ENCODE measurements around the gene MDM1. TPM values are rescaled to one million over a fixed set of nuclear protein-coding genes. Genes with fewer than 3 reads are reported as not detected.

MDM1 gene
- polyA plus RNA-seq, 2 donors: 4.8 to 8.2 TPM

- H3K4me1 ChIP-seq (ENCODE audit: control insufficient read depth in 2 of 2, insufficient read depth in 2 of 2, low read length in 1 of 2): no peaks in the 10 kb centered on the region
- no peaks in the 10 kb centered on the region for H3K36me3 ChIP-seq (ENCODE audit: control insufficient read depth in 2 of 2, insufficient read depth in 2 of 2, low read length in 1 of 2)
- no peak overlapping the region for H3K4me3 ChIP-seq (ENCODE audit: low read depth in 1 of 2, low read length in 2 of 2)
- 80 to 87% methylated on average over 6 of the region's 6 CpGs for WGBS, 2 donors
- no peak overlapping the region for H3K27ac ChIP-seq (ENCODE audit: low read depth in 2 of 2, low read length in 1 of 2)
- no peaks in the 10 kb centered on the region for H3K9me3 ChIP-seq (ENCODE audit: control insufficient read depth in 2 of 2, insufficient read depth in 1 of 2, low read depth in 1 of 2, low read length in 1 of 2)
- H3K27me3 ChIP-seq (ENCODE audit: control insufficient read depth in 1 of 2, insufficient read depth in 2 of 2, low read length in 2 of 2): no peaks in the 10 kb centered on the region
Observed at GRCh38 chr12:68267892-68268396, 64.2 kb downstream of the MDM1 start.

DNA sequence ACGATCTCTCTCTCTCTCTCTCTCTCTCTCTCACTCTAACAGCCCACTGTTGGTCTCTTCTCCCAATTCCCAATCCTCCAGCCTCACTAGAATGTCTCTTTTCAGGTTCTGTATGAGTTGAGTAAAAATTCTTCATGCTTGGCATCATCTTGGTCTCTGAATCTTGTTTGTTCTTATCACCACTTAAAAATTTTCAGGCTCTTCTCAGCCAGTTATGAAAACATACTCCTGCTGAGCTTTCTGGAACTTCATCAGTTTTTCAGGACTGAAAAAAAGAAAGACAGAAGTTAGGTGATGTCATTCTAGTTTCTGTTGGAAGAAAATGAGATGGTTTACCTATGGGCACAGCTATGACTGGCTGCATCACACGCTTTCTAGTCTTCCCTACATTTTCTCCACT is 67.3 kb downstream of the MDM1 start:
- Histone ChIP-seq H3K4me1 (ENCODE audit: control insufficient read depth in 2 of 2, insufficient read depth in 2 of 2, low read length in 1 of 2) (no peaks in the 10 kb centered on the region), H3K36me3 (ENCODE audit: control insufficient read depth in 2 of 2, insufficient read depth in 2 of 2, low read length in 1 of 2) (no peaks in the 10 kb centered on the region), H3K27me3 (ENCODE audit: control insufficient read depth in 1 of 2, insufficient read depth in 2 of 2, low read length in 2 of 2) (no peaks in the 10 kb centered on the region), H3K4me3 (ENCODE audit: low read depth in 1 of 2, low read length in 2 of 2) (no peak overlapping the region), H3K27ac (ENCODE audit: low read depth in 2 of 2, low read length in 1 of 2) (no peak overlapping the region), H3K9me3 (ENCODE audit: control insufficient read depth in 2 of 2, insufficient read depth in 1 of 2, low read depth in 1 of 2, low read length in 1 of 2) (no peaks in the 10 kb centered on the region)
- WGBS, 2 donors: 87 to 90% methylated on average over 2 of the region's 2 CpGs

- Histone ChIP-seq H3K9me3 (ENCODE audit: control insufficient read depth in 2 of 2, insufficient read depth in 1 of 2, low read depth in 1 of 2, low read length in 1 of 2) (no peaks in the 10 kb centered on the region), H3K36me3 (ENCODE audit: control insufficient read depth in 2 of 2, insufficient read depth in 2 of 2, low read length in 1 of 2) (no peaks in the 10 kb centered on the region)
- 91 to 92% methylated on average over 7 of the region's 7 CpGs for WGBS, 2 donors
Observed at GRCh38 chr12:68264158-68264855, 67.9 kb downstream of the MDM1 start.

DNA sequence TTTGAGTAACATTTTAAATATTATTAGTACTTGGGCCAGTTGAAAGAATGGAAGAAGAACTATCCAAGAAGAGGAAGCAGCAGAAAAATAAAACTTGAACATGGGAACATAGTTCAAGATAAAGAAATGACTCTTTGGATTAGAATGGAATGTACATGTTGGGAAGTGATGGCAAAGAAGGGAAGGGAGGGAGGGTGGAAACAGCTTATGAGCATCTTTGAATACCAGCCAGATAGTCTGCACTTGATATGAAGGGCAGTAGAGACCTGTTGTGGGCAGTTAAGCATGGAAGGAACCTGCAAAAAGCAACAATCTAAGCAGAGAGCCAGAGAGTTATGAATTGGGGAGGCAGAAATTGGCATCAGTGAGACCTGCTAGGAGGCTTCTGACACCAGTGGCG is 68.8 kb downstream of the MDM1 start:
- Histone ChIP-seq H3K4me1 (ENCODE audit: control insufficient read depth in 2 of 2, insufficient read depth in 2 of 2, low read length in 1 of 2) (no peaks in the 10 kb centered on the region), H3K4me3 (ENCODE audit: low read depth in 1 of 2, low read length in 2 of 2) (no peak overlapping the region), H3K27ac (ENCODE audit: low read depth in 2 of 2, low read length in 1 of 2) (no peak overlapping the region), H3K36me3 (ENCODE audit: control insufficient read depth in 2 of 2, insufficient read depth in 2 of 2, low read length in 1 of 2) (no peaks in the 10 kb centered on the region), H3K9me3 (ENCODE audit: control insufficient read depth in 2 of 2, insufficient read depth in 1 of 2, low read depth in 1 of 2, low read length in 1 of 2) (no peaks in the 10 kb centered on the region), H3K27me3 (ENCODE audit: control insufficient read depth in 1 of 2, insufficient read depth in 2 of 2, low read length in 2 of 2) (no peaks in the 10 kb centered on the region)
- 88 to 95% methylated on average over 1 of the region's 1 CpG for WGBS, 2 donors

More at GRCh38 chr12:68264158-68264855, 67.9 kb downstream of the MDM1 start:
- H3K27me3 ChIP-seq (ENCODE audit: control insufficient read depth in 1 of 2, insufficient read depth in 2 of 2, low read length in 2 of 2): no peaks in the 10 kb centered on the region
- no peaks in the 10 kb centered on the region for H3K4me1 ChIP-seq (ENCODE audit: control insufficient read depth in 2 of 2, insufficient read depth in 2 of 2, low read length in 1 of 2)
- H3K27ac ChIP-seq (ENCODE audit: low read depth in 2 of 2, low read length in 1 of 2): no peak overlapping the region
- H3K4me3 ChIP-seq (ENCODE audit: low read depth in 1 of 2, low read length in 2 of 2): no peak overlapping the region

DNA sequence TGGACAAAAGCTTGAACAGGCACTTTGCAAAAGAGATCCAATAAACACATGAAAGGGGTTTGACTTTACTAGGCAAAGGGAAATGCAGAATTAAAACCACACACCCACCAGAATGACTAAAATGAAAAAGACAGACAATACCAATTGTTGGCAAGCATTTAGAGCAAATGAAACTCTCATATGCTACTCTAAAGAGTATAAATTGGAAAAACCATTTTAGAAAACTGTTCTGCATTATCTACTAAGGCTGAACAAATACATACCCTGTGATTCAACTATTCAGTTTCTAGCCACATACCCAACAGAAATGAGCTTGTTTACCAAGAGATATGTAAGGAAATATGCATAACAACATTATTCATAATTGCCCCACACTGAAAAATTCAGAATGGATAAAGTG is 70.3 kb downstream of the MDM1 start:
- no peak overlapping the region for H3K27ac ChIP-seq (ENCODE audit: low read depth in 2 of 2, low read length in 1 of 2)
- no peak overlapping the region for H3K4me3 ChIP-seq (ENCODE audit: low read depth in 1 of 2, low read length in 2 of 2)
- H3K36me3 ChIP-seq (ENCODE audit: control insufficient read depth in 2 of 2, insufficient read depth in 2 of 2, low read length in 1 of 2): no peaks in the 10 kb centered on the region
- H3K4me1 ChIP-seq (ENCODE audit: control insufficient read depth in 2 of 2, insufficient read depth in 2 of 2, low read length in 1 of 2): no peaks in the 10 kb centered on the region
- no peaks in the 10 kb centered on the region for H3K27me3 ChIP-seq (ENCODE audit: control insufficient read depth in 1 of 2, insufficient read depth in 2 of 2, low read length in 2 of 2)
- no peaks in the 10 kb centered on the region for H3K9me3 ChIP-seq (ENCODE audit: control insufficient read depth in 2 of 2, insufficient read depth in 1 of 2, low read depth in 1 of 2, low read length in 1 of 2)

GRCh38 chr12:68260153-68260552 is 72.0 kb downstream of the MDM1 start:
- H3K4me1 ChIP-seq (ENCODE audit: control insufficient read depth in 2 of 2, insufficient read depth in 2 of 2, low read length in 1 of 2): no peaks in the 10 kb centered on the region
- H3K4me3 ChIP-seq (ENCODE audit: low read depth in 1 of 2, low read length in 2 of 2): no peak overlapping the region
- no peaks in the 10 kb centered on the region for H3K27me3 ChIP-seq (ENCODE audit: control insufficient read depth in 1 of 2, insufficient read depth in 2 of 2, low read length in 2 of 2)
- no peak overlapping the region for H3K27ac ChIP-seq (ENCODE audit: low read depth in 2 of 2, low read length in 1 of 2)
- no peaks in the 10 kb centered on the region for H3K9me3 ChIP-seq (ENCODE audit: control insufficient read depth in 2 of 2, insufficient read depth in 1 of 2, low read depth in 1 of 2, low read length in 1 of 2)
- H3K36me3 ChIP-seq (ENCODE audit: control insufficient read depth in 2 of 2, insufficient read depth in 2 of 2, low read length in 1 of 2): no peaks in the 10 kb centered on the region
- WGBS, 2 donors: 74 to 79% methylated on average over 3 of the region's 3 CpGs

DNA sequence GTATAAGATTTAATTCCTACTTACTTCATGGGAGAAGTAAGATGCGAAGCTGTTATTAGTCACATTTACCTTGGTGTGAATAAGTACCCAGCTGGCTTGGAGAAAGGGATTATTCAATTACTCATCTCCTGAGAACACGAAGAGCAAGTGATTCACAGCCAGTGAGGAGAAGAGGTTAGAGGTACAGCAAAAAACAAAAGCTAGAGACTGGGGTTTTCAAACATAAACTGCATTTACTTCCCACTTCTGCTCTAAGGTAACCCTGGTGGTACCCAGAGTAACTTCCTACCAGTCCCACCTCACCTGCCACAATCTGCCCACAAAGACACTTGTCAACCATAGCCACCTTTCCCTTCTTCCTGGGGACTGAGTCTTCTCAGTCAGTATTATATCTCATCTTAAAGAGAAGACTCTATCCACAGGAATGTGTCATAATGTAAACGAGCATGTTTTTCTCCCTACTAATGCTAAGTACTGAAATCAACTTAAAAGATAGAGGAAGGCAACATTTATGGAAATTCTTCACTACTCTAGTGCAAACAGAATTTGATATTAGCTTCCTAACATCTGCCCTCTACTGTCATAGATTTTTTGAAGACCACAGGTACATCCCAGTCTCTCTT is 72.7 kb downstream of the MDM1 start:
- peak overlapping the region; percentile 66 to 79 for H3K27ac ChIP-seq (ENCODE audit: low read depth in 2 of 2, low read length in 1 of 2)
- no peaks in the 10 kb centered on the region for H3K9me3 ChIP-seq (ENCODE audit: control insufficient read depth in 2 of 2, insufficient read depth in 1 of 2, low read depth in 1 of 2, low read length in 1 of 2)
- no peak overlapping the region for H3K4me3 ChIP-seq (ENCODE audit: low read depth in 1 of 2, low read length in 2 of 2)
- WGBS, 2 donors: 45 to 46% methylated on average over 3 of the region's 3 CpGs
- no peaks in the 10 kb centered on the region for H3K27me3 ChIP-seq (ENCODE audit: control insufficient read depth in 1 of 2, insufficient read depth in 2 of 2, low read length in 2 of 2)
- no peaks in the 10 kb centered on the region for H3K36me3 ChIP-seq (ENCODE audit: control insufficient read depth in 2 of 2, insufficient read depth in 2 of 2, low read length in 1 of 2)
- H3K4me1 ChIP-seq (ENCODE audit: control insufficient read depth in 2 of 2, insufficient read depth in 2 of 2, low read length in 1 of 2): no peaks in the 10 kb centered on the region

- WGBS, 2 donors: 88 to 89% methylated on average over 7 of the region's 7 CpGs
- no peak within 1 kb of the TSS for H3K27ac ChIP-seq (ENCODE audit: low read depth in 2 of 2, low read length in 1 of 2)
Observed at GRCh38 chr12:68253504-68253903, 78.7 kb downstream of the MDM1 start, which contains the start of gene IL22. Gene IL22 (minus strand): TSS chr12:68253604. CDS start chr12:68253448, 156 bp downstream.

GRCh38 chr12:68252077-68252476 is 80.1 kb downstream of the MDM1 start:
- Histone ChIP-seq H3K27me3 (ENCODE audit: control insufficient read depth in 1 of 2, insufficient read depth in 2 of 2, low read length in 2 of 2) (peaks cover 0 to 2% of the 10 kb centered on the region in 2 donors), H3K9me3 (ENCODE audit: control insufficient read depth in 2 of 2, insufficient read depth in 1 of 2, low read depth in 1 of 2, low read length in 1 of 2) (no peaks in the 10 kb centered on the region), H3K4me3 (ENCODE audit: low read depth in 1 of 2, low read length in 2 of 2) (no peak overlapping the region), H3K36me3 (ENCODE audit: control insufficient read depth in 2 of 2, insufficient read depth in 2 of 2, low read length in 1 of 2) (no peaks in the 10 kb centered on the region), H3K27ac (ENCODE audit: low read depth in 2 of 2, low read length in 1 of 2) (no peak overlapping the region), H3K4me1 (ENCODE audit: control insufficient read depth in 2 of 2, insufficient read depth in 2 of 2, low read length in 1 of 2) (no peaks in the 10 kb centered on the region)
- 93% methylated on average over 5 of the region's 5 CpGs for WGBS, 2 donors

More at GRCh38 chr12:68253504-68253903, 78.7 kb downstream of the MDM1 start, which contains the start of gene IL22:
- H3K4me3 ChIP-seq (ENCODE audit: low read depth in 1 of 2, low read length in 2 of 2): no peak within 1 kb of the TSS
- H3K27me3 ChIP-seq (ENCODE audit: control insufficient read depth in 1 of 2, insufficient read depth in 2 of 2, low read length in 2 of 2): peaks cover 0 to 2% of the 10 kb centered on the region in 2 donors
- no peaks in the 10 kb centered on the region for H3K4me1 ChIP-seq (ENCODE audit: control insufficient read depth in 2 of 2, insufficient read depth in 2 of 2, low read length in 1 of 2)
- H3K9me3 ChIP-seq (ENCODE audit: control insufficient read depth in 2 of 2, insufficient read depth in 1 of 2, low read depth in 1 of 2, low read length in 1 of 2): no peaks in the 10 kb centered on the region
- H3K36me3 ChIP-seq (ENCODE audit: control insufficient read depth in 2 of 2, insufficient read depth in 2 of 2, low read length in 1 of 2): no peaks in the 10 kb centered on the region

Data from esophagus (tissue), 2 donors.